PC-3 (cell line): ENCODE measurements around the gene LYRM4. TPM values are rescaled to one million over a fixed set of nuclear protein-coding genes. Genes with fewer than 3 reads are reported as not detected.

Experiments
- ATAC-seq: fragments of 200-7000 bp; cut with Tn5 transposase; 2 replicates; pipeline ENCODE4 v1.9.1; 2020; ENCODE audit warnings: mild to moderate bottlenecking, moderate library complexity
- BruUV-seq: library from RNA; stranded (reverse); fragments of 400-500 nt; replicated peaks from 2 replicates; lab custom pipeline; 2021; lab: Mats Ljungman, UMichigan
- CTCF ChIA-PET: fragments of 300-600 bp; sonication (Branson Sonifier 250); formaldehyde crosslinking; loops from one replicate; lab custom pipeline; 2022; ENCODE audit warnings: antibody characterized with exemption; lab: Charles Lee
- POLR2A ChIA-PET: fragments of 300-600 bp; sonication (Branson Sonifier 250); formaldehyde crosslinking; loops from one replicate; lab custom pipeline; 2022; ENCODE audit warnings: antibody characterized with exemption; ENCODE audit not compliant: unreplicated experiment; lab: Charles Lee
- DNase-seq: peaks from one replicate; pipeline ENCODE4 v3.0.0-alpha.2; 2015
- H2AFZ ChIP-seq: fragments of 300-600 bp; sonication (generic); 2 replicates; pipeline ENCODE4 v1.6.0; 2016; ENCODE audit warnings: antibody characterized with exemption, low read length
- H3F3A ChIP-seq: fragments of 300-600 bp; sonication (generic); one replicate; pipeline ENCODE4 v1.6.0; 2017; ENCODE audit warnings: antibody characterized with exemption, low read length, control low read depth, mild to moderate bottlenecking; ENCODE audit not compliant: unreplicated experiment
- H3K27ac ChIP-seq: fragments of 300-600 bp; sonication (generic); 2 replicates; pipeline ENCODE4 v1.5.1; 2016; ENCODE audit warnings: mild to moderate bottlenecking, low read length
- H3K27me3 ChIP-seq: fragments of 300-600 bp; sonication (generic); 2 replicates; pipeline ENCODE4 v1.6.1; 2016; ENCODE audit warnings: low read length, mixed read lengths
- H3K36me3 ChIP-seq: fragments of 300-600 bp; sonication (generic); 2 replicates; pipeline ENCODE4 v1.6.1; 2016; ENCODE audit warnings: low read depth, mixed run types, low read length, mixed read lengths
- H3K4me1 ChIP-seq: fragments of 300-600 bp; sonication (generic); 2 replicates; pipeline ENCODE4 v1.5.1; 2016; ENCODE audit warnings: low read length; ENCODE audit not compliant: insufficient read depth
- H3K4me2 ChIP-seq: fragments of 300-600 bp; sonication (generic); 2 replicates; pipeline ENCODE4 v1.6.0; 2016; ENCODE audit warnings: low read length
- H3K4me3 ChIP-seq: fragments of 300-600 bp; sonication (generic); 2 replicates; pipeline ENCODE4 v1.5.1; 2016; ENCODE audit warnings: mild to moderate bottlenecking, low read length, mixed read lengths
- H3K79me2 ChIP-seq: fragments of 300-600 bp; sonication (generic); 2 replicates; pipeline ENCODE4 v1.6.1; 2017; ENCODE audit warnings: low read length, mixed read lengths
- H3K9ac ChIP-seq: fragments of 300-600 bp; sonication (generic); 2 replicates; pipeline ENCODE4 v1.6.0; 2016; ENCODE audit warnings: mild to moderate bottlenecking, low read length
- H3K9me2 ChIP-seq: fragments of 300-600 bp; sonication (generic); replicated peaks from 2 replicates; pipeline ENCODE4 v1.6.1; 2016; ENCODE audit warnings: mixed run types, low read length, mixed read lengths
- H3K9me3 ChIP-seq: fragments of 300-600 bp; sonication (generic); 2 replicates; pipeline ENCODE4 v1.6.1; 2016; ENCODE audit warnings: low read length, mixed read lengths
- H4K20me1 ChIP-seq: fragments of 300-600 bp; sonication (generic); 2 replicates; pipeline ENCODE4 v1.6.1; 2016; ENCODE audit warnings: low read length, mixed read lengths
- CTCF ChIP-seq: fragments of 300-600 bp; sonication (generic); conservative IDR thresholded peaks from 2 replicates; pipeline ENCODE4 v1.5.1; 2017; ENCODE audit warnings: antibody characterized with exemption, low read depth, mild to moderate bottlenecking, low read length
- EZH2 ChIP-seq: fragments of 300-600 bp; sonication (generic); IDR thresholded peaks from one replicate; pipeline ENCODE4 v1.6.1; 2017; ENCODE audit warnings: antibody characterized with exemption, mild to moderate bottlenecking, low read length; ENCODE audit not compliant: unreplicated experiment
- EZH2phosphoT487 ChIP-seq: fragments of 300-600 bp; sonication (generic); IDR thresholded peaks from 2 replicates; pipeline ENCODE4 v1.6.1; 2018; ENCODE audit warnings: mild to moderate bottlenecking, antibody characterized with exemption, low read length, borderline replicate concordance
- intact Hi-C: fragments of 100-400 bp; cut with micrococcal nuclease; formaldehyde crosslinking; loops from 2 replicates; pipeline ENCODE4 v1.9.0; 2023
- total RNA-seq: library from RNA; depleted of rRNA; stranded (reverse); fragments of >200 nt; gene quantifications from 2 replicates; pipeline ENCODE4 v1.2.3, GENCODE V29; 2014

Gene LYRM4
- total RNA-seq, 1 experiment from 2014 or later: 27.7 TPM

DNA sequence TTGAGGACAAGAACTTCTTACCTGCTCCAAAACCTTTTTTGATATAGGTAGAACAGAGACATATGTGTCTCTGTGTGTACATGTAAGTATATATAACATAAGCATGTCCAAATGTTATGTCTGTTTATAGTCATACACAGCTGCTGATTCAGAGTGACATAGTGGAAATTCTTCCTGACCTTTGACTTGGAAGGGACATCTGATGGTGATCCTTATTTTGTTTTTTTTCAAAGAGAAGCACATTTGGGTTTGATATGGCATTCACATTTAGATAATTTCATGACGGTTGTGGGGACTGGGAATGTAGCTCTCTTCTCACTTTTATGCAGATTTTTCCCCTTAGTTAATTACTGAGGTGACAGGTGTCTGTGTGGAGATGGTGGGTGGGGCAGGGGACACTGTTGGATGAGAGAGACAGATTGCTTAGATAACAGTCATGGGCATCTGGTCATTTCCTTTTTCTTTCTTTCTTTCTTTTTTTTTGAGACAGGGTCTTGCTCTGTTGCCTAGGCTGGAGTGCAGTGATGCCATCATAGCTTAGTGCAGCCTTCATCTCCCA lies 39.5 kb upstream of the LYRM4 start:
- Histone ChIP-seq H3K4me3 (no peak overlapping the region), H3K27me3 (no peaks in the 10 kb centered on the region), H3K9me2 (no peaks in the 10 kb centered on the region), H3K27ac (no peak overlapping the region), H3F3A (no peaks in the 10 kb centered on the region), H3K4me2 (no peak overlapping the region), H4K20me1 (no peaks in the 10 kb centered on the region), H2AFZ (no peak overlapping the region), H3K36me3 (no peaks in the 10 kb centered on the region), H3K9me3 (no peaks in the 10 kb centered on the region), H3K9ac (no peak overlapping the region), H3K4me1 (peaks cover 3% of the 10 kb centered on the region; the same call in 1 of the 2 replicates), H3K79me2 (peaks cover 14% of the 10 kb centered on the region)
- ATAC-seq (no peak), DNase-seq (no peak)
- no peak for TF ChIP-seq CTCF
- no peak for TF ChIP-seq EZH2phosphoT487
- TF ChIP-seq EZH2: no peak
- ChIA-PET POLR2A (no interaction called here), CTCF (no interaction called here)
- BruUV-seq: no TSS peak
- intact Hi-C loops: no loop called here

- POLR2A ChIA-PET: interaction anchor here (0.6 kb wide), 1 partner anchor 90 kb away, joined by 4 read pairs; no protein-coding TSS in a partner anchor
- CTCF ChIA-PET: no interaction called here
- H3K36me3 ChIP-seq: no peaks in the 10 kb centered on the region
- H3K9me2 ChIP-seq: no peaks in the 10 kb centered on the region
- DNase-seq (peak; percentile 18), ATAC-seq (peak; percentile 45)
- H4K20me1 ChIP-seq: no peaks in the 10 kb centered on the region
- intact Hi-C loops: no loop called here
- no TSS peak for BruUV-seq
- H3K79me2 ChIP-seq: peaks cover 10% of the 10 kb centered on the region; the same call in 1 of the 2 replicates
- H3K9me3 ChIP-seq: no peaks in the 10 kb centered on the region
- H3F3A ChIP-seq: no peaks in the 10 kb centered on the region
- no peak overlapping the region for H3K9ac ChIP-seq
- no peak overlapping the region for H2AFZ ChIP-seq
- peaks cover 7% of the 10 kb centered on the region; the same call in 1 of the 2 replicates for H3K4me1 ChIP-seq
- H3K4me2 ChIP-seq: no peak overlapping the region
- TF ChIP-seq CTCF: no peak
- no peak for TF ChIP-seq EZH2phosphoT487
- TF ChIP-seq EZH2: no peak
- H3K27ac ChIP-seq: no peak overlapping the region
- H3K4me3 ChIP-seq: no peak overlapping the region
- no peaks in the 10 kb centered on the region for H3K27me3 ChIP-seq
Observed at GRCh38 chr6:5295623-5296022, 34.9 kb upstream of the LYRM4 start.
